Measurements from ENCODE around the gene PHACTR1. TPM values are rescaled to one million over a fixed set of nuclear protein-coding genes. Genes with fewer than 3 reads are reported as not detected.
A peak's percentile ranks its signal among the peaks of the same experiment; 100 is the strongest.

PHACTR1 gene
- polyA plus RNA-seq, 1 of the 3 experiments (the other 2 are of a cell fraction), result 0.12 TPM

GRCh38 chr6:13180538-13180937, 464.0 kb downstream of the PHACTR1 start:
- H3K4me1 ChIP-seq (ENCODE audit: control insufficient read depth in 1 of 2, insufficient read depth in 2 of 2, low read depth in 1 of 2, low read length in 1 of 2), result peaks cover 0 to 9% of the 10 kb centered on the region in 2 experiments; a peak in 2 of 4 replicates
- no peaks in the 10 kb centered on the region for H3K36me3 ChIP-seq (replicated peaks in 1 of 2; ENCODE audit: control insufficient read depth in 1 of 2, insufficient read depth in 2 of 2, low read length in 1 of 2)
- TF ChIP-seq USF1 (IDR thresholded peaks at IDR 0.05; ENCODE audit: borderline replicate concordance, low read depth), result no peak
- no peak overlapping the region for H3K4me3 ChIP-seq (ENCODE audit: low read depth in 2 of 2, low read length in 1 of 2)
- no peak for DNase-seq
- H3K4me2 ChIP-seq, result no peak overlapping the region
- H3K9me2 ChIP-seq, result no peaks in the 10 kb centered on the region
- no peaks in the 10 kb centered on the region; the same call in 1 of the 2 replicates for H3K27me3 ChIP-seq (ENCODE audit: insufficient read depth)
- H3K9ac ChIP-seq, result no peak overlapping the region
- 70% methylated on average over 7 of the region's 7 CpGs for WGBS (ENCODE audit: low lambda C conversion rate)
- H3K27ac ChIP-seq (ENCODE audit: low read depth in 2 of 2, low read length in 1 of 2), result no peak overlapping the region
- POLR2A ChIA-PET, result no interaction called here
- H4K20me1 ChIP-seq (ENCODE audit: insufficient read depth), result no peaks in the 10 kb centered on the region
- no peaks in the 10 kb centered on the region for H3K79me2 ChIP-seq (ENCODE audit: insufficient read depth)
- CTCF ChIA-PET, result no interaction called here
- no peak overlapping the region for H2AFZ ChIP-seq (ENCODE audit: low read depth)
- no peaks in the 10 kb centered on the region for H3K9me3 ChIP-seq
- H3F3A ChIP-seq (replicated peaks; ENCODE audit: insufficient read depth), result no peaks in the 10 kb centered on the region

GRCh38 chr6:13181393-13181792, 464.8 kb downstream of the PHACTR1 start:
- H3K4me2 ChIP-seq, result no peak overlapping the region

GRCh38 chr6:13183415-13184088, 467.0 kb downstream of the PHACTR1 start:
- no peak for DNase-seq

More at GRCh38 chr6:13181393-13181792, 464.8 kb downstream of the PHACTR1 start:
- no peaks in the 10 kb centered on the region for H3K9me3 ChIP-seq
- H3K36me3 ChIP-seq (replicated peaks in 1 of 2; ENCODE audit: control insufficient read depth in 1 of 2, insufficient read depth in 2 of 2, low read length in 1 of 2), result no peaks in the 10 kb centered on the region
- H3K9me2 ChIP-seq, result no peaks in the 10 kb centered on the region
- peak overlapping the region in 1 of 2 experiments; percentile 16; a peak in 1 of 4 replicates for H3K27ac ChIP-seq (ENCODE audit: low read depth in 2 of 2, low read length in 1 of 2)
- H3K27me3 ChIP-seq (ENCODE audit: insufficient read depth), result no peaks in the 10 kb centered on the region; the same call in 1 of the 2 replicates
- no peaks in the 10 kb centered on the region for H3K79me2 ChIP-seq (ENCODE audit: insufficient read depth)
- no peak overlapping the region for H2AFZ ChIP-seq (ENCODE audit: low read depth)
- POLR2A ChIA-PET, result no interaction called here
- H3K4me1 ChIP-seq (ENCODE audit: control insufficient read depth in 1 of 2, insufficient read depth in 2 of 2, low read depth in 1 of 2, low read length in 1 of 2), result peaks cover 0 to 9% of the 10 kb centered on the region in 2 experiments; a peak in 2 of 4 replicates
- WGBS (ENCODE audit: low lambda C conversion rate), result 39% methylated on average over 7 of the region's 8 CpGs
- no peak for TF ChIP-seq RAD21 (IDR thresholded peaks at IDR 0.05; ENCODE audit: low read length)
- no peak for TF ChIP-seq USF2 (IDR thresholded peaks at IDR 0.05; ENCODE audit: borderline replicate concordance, low read depth, low read length)
- TF ChIP-seq ELF1 (IDR thresholded peaks at IDR 0.05), result no peak
- no peak; a peak in 1 of 4 replicates for TF ChIP-seq EP300 (IDR thresholded peaks at IDR 0.05; ENCODE audit: borderline replicate concordance in 1 of 2, low read depth in 1 of 2, low read length in 1 of 2)
- H3F3A ChIP-seq (replicated peaks; ENCODE audit: insufficient read depth), result no peaks in the 10 kb centered on the region
- H3K4me3 ChIP-seq (ENCODE audit: low read depth in 2 of 2, low read length in 1 of 2), result no peak overlapping the region
- CTCF ChIA-PET, result no interaction called here
- DNase-seq, result peak; percentile 52
- no peaks in the 10 kb centered on the region for H4K20me1 ChIP-seq (ENCODE audit: insufficient read depth)
- H3K9ac ChIP-seq, result no peak overlapping the region

More at GRCh38 chr6:13183415-13184088, 467.0 kb downstream of the PHACTR1 start:
- TF ChIP-seq GABPA (IDR thresholded peaks at IDR 0.05; ENCODE audit: low read depth) (no peak), CHD2 (IDR thresholded peaks at IDR 0.05; ENCODE audit: low read length, partially characterized antibody) (no peak)
- no peaks in the 10 kb centered on the region for H3K36me3 ChIP-seq (replicated peaks in 1 of 2; ENCODE audit: control insufficient read depth in 1 of 2, insufficient read depth in 2 of 2, low read length in 1 of 2)
- ChIA-PET CTCF (no interaction called here), POLR2A (no interaction called here)
- no peaks in the 10 kb centered on the region for H3K79me2 ChIP-seq (ENCODE audit: insufficient read depth)
- no peak overlapping the region for H3K27ac ChIP-seq (ENCODE audit: low read depth in 2 of 2, low read length in 1 of 2)
- no peak overlapping the region for H2AFZ ChIP-seq (ENCODE audit: low read depth)
- WGBS (ENCODE audit: low lambda C conversion rate), result 69% methylated on average over 9 of the region's 9 CpGs
- no peak overlapping the region for H3K9ac ChIP-seq
- H4K20me1 ChIP-seq (ENCODE audit: insufficient read depth), result no peaks in the 10 kb centered on the region
- no peaks in the 10 kb centered on the region for H3K9me3 ChIP-seq
- H3K4me1 ChIP-seq (ENCODE audit: control insufficient read depth in 1 of 2, insufficient read depth in 2 of 2, low read depth in 1 of 2, low read length in 1 of 2), result peaks cover 0 to 9% of the 10 kb centered on the region in 2 experiments; a peak in 2 of 4 replicates
- H3K4me2 ChIP-seq, result no peak overlapping the region
- no peaks in the 10 kb centered on the region for H3F3A ChIP-seq (replicated peaks; ENCODE audit: insufficient read depth)
- no peaks in the 10 kb centered on the region for H3K9me2 ChIP-seq
- H3K4me3 ChIP-seq (ENCODE audit: low read depth in 2 of 2, low read length in 1 of 2), result no peak overlapping the region
- no peaks in the 10 kb centered on the region; the same call in 1 of the 2 replicates for H3K27me3 ChIP-seq (ENCODE audit: insufficient read depth)

Data from SK-N-SH (cell line).